Measurements from ENCODE around the gene SLC27A6.

Gene SLC27A6

DNA sequence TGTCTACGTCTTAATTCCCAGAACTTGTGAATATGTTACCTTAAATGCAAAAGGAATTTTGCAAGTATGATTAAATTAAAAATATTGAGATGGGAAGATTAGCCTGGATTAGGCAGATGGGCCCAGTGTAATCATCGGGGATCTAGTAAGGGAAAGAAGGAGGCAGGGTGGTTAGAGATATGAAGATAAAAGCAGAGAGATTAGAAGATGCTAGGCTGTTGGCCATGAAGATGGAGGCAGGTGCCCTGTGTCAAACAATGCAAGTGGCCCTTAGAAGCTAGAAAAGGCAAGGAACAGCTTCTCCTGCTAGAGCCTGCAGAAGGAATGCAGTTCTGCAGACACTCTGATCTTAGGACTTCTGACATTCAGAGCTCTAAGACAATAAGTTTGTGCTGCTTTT is 100.4 kb downstream of the SLC27A6 start:
- no peak for DNase-seq

- DNase-seq: no peak
Observed at GRCh38 chr5:129067745-129068144, 102.5 kb downstream of the SLC27A6 start.

GRCh38 chr5:129069292-129069691 is 104.0 kb downstream of the SLC27A6 start:
- no peak for DNase-seq

GRCh38 chr5:129073111-129073510 is 107.8 kb downstream of the SLC27A6 start:
- no peak for DNase-seq

DNA sequence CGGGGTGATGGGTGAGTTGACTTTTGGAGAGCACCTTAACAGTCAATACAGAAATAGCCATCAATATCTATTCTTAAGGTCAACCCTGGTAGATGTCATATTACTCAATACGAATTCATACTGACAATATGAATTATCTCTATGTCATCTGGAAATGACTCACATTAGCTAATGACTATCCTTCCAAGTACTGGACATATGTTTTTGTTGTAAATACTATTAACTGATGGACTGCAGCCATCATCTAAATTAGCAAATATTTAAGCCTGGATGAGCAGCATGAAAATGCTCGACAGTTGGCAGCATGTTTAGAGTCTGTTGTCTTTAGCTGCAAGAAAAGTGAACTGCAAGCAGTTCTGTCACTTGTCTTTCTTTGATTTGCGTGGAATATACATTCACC is 109.6 kb downstream of the SLC27A6 start:
- DNase-seq: no peak

DNA sequence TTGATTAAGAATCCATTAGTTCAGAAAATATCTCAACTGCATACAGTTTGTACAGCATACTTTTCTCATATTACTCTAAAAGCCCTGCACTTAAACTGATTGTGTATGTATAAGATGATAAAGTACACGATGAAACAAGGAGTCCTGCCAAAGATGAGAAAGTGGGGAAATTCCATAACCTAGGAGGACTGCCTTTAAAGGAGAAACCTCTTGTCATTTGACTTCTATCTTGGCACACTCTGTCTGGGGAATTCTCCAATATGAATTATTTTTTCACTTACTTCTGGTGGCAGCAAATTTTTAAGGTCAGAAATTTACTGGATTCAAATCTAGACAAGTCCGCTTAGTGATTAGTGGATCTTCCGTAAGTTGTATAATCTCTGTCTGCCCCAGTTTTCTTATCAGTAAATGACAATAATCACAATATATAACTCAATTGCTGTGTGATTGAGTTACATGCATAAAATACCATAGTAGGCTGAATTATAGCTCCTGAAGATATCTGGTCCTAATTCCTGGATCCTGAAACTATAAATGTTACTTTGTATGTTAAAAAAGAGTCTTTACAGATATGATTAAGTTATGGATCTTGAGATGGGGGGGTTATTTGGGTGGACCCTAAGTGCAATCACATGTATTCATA is 112.3 kb downstream of the SLC27A6 start:
- DNase-seq: no peak

DNA sequence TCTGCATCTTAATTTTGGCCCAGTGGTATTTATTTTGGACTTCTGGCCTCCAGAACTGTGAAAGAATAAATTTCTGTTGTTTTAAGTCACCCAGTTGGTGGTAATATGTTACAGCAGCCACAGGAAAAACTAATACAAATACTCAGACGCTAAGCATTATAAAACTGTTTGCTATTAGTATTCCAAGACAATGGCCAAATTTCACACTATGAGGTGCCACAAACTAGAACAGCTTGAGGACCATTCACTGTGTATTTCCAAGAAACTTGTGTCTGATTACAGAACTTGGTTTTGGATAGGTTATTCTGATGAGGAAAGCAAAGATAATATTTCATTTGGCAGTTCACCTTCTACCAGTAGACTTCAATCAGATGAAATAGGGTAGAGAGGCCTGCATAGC is 113.0 kb downstream of the SLC27A6 start:
- no peak for DNase-seq

DNA sequence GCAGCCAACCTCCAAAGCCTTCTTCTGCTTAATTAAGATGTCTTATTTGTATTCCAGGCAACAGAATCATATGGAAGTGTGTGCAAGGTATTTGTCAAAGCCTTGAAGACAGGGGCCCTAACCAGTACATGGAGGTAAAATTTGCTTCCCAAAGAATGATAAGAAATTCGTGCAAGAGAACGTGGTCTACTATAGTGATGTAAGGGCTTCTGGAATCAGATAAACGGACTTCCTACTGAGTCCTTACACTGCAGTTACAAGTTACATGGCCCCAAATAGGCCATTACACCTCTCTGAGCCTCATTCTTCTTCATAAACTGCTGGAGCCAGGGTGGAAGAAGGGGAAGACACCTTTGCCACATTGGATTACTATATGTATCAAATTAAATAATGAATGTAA is 113.4 kb downstream of the SLC27A6 start:
- no peak for DNase-seq

DNA sequence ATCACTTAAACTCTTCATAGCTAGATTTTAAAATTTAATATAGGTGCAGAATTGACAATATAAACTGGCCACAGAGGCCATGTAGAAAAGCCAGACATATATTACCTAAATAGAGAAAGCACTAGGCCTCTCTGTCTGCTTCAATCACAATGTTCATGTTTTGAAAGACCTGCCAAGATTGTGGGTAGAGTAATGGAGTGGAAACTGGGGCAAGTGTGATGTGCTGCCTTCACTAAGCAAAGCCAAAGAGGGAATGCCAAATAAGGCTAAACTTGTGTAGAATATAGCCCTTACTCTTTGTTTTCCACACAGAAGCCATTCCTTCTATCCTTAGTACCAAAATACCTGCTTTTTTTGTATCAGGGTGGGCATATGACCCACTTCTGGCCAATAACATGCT is 114.2 kb downstream of the SLC27A6 start:
- no peak for DNase-seq

GRCh38 chr5:129080766-129081165 is 115.5 kb downstream of the SLC27A6 start:
- no peak for DNase-seq

DNA sequence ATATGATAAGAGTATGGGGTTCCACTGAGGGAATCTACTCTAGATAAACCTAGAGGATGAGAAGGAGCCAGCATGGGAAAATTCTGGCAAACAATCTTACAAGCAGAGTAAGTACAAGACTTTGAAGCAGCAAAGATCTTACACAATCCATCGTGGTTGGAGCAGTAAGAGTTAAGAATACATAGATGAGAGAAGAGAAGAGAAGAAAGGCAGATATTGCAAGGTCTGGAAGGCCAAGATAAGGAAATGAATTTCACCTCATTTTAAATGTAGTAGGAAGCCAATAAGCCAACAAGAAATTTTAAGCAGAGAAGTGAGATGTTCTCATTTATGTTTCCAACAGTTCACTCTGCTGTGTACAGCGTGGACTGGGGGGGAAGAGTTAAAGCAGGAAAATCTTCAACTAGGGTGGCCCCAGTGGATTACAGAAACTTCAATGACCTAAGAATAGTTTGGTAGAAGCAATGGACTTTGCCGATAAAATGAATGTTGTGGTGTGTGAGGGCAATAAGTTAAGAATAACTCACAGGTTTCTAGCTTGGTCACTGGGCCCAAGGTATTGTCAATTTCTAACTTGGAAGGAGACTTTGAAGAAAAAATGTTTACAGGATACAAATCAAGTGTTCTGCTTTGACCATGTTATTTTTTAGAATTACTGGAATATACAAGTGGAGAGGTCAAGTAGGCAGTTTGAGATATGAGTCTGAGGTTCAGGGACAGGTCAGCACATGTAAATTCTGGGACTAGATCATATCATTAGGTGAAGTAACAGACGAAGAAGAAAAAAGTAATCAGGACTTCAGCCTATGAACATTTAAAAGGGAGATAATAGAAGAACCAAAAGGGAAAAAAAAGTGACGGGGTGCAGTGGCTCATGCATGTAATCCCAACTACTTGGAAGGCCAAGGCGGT is 117.2 kb downstream of the SLC27A6 start:
- DNase-seq: no peak
